GM21576 (cell line): ENCODE data around the gene DBX1.
"Not testable (repeated sequence)": the region's sequence is repeated elsewhere in the genome, so short reads cannot be mapped to it uniquely, and the experiment has no call there.

Source experiments
- ATAC-seq: cut with Tn5 transposase; IDR thresholded peaks from one replicate; pipeline ENCODE4 v1.9.1; 2021; ENCODE audit warnings: mild to moderate bottlenecking, moderate library complexity; ENCODE audit not compliant: unreplicated experiment

Gene DBX1, protein sequence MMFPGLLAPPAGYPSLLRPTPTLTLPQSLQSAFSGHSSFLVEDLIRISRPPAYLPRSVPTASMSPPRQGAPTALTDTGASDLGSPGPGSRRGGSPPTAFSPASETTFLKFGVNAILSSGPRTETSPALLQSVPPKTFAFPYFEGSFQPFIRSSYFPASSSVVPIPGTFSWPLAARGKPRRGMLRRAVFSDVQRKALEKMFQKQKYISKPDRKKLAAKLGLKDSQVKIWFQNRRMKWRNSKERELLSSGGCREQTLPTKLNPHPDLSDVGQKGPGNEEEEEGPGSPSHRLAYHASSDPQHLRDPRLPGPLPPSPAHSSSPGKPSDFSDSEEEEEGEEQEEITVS

DNA sequence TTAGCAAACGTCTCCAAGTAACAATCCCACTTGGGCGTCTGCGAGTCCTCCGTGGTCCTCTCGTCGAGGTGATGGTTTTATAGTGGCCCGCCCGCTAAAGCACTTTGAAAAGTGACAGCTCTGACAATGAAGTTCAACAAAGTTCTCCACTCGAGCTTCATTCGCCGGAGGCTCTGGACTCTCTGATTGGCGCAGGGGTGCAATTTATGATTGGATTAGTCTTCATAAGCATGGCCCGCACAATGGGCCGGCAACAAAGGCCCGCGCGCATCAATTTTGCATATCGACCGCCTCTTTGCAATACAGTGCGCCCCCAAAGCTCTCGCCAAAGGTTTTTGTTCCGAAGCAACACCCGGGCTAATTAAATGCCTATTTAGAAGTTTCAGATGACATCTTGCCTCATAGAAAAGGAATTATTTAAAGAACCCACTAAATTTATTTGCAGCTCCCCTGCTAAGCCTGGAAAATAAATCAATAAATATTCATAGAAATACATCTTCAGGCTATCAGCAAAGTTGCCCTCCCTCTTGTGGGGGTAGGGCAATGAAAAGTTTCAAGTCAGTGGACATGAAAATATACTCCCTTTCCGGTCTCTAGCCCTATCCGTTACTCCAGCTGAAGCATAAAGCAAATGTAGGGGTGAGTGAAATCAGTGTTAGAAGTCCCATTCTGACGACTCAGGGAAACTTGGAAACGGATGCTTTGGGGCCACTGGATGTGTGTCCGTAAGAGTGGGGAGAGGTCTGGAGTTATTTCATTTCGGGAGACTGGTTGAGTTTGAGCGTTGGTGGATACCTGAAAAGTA, at the start of gene DBX1:
Gene DBX1, minus strand, starts transcription at position 51 of the 805 bp plus-strand sequence. CDS start 151 bp downstream, outside the sequence.
- no peak for ATAC-seq

DNA sequence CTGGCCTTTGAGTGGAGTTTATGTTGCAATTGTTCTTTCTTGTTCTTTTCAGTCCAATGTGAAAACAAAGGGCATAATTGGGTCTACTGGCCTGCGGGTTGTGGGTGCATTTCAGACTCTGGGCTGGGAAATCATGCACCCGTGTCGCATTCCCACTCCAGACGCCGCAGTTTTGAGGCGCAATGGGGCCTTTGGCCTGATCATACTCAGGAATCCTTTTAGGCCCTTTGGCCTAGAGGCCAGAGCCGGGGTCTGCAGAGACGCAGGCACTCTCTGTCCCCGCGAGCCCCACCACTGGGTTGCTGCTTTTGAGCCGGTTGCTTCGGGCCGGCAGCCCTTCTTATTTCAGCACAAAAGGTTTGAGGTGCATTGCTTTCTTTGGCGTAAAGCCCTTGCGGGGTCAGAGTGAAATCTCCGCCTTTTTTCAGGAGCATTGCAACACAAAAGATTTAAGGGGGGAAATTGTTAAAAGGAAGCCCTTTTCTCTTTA, 48.4 kb upstream of the DBX1 start:
- no peak for ATAC-seq

DNA sequence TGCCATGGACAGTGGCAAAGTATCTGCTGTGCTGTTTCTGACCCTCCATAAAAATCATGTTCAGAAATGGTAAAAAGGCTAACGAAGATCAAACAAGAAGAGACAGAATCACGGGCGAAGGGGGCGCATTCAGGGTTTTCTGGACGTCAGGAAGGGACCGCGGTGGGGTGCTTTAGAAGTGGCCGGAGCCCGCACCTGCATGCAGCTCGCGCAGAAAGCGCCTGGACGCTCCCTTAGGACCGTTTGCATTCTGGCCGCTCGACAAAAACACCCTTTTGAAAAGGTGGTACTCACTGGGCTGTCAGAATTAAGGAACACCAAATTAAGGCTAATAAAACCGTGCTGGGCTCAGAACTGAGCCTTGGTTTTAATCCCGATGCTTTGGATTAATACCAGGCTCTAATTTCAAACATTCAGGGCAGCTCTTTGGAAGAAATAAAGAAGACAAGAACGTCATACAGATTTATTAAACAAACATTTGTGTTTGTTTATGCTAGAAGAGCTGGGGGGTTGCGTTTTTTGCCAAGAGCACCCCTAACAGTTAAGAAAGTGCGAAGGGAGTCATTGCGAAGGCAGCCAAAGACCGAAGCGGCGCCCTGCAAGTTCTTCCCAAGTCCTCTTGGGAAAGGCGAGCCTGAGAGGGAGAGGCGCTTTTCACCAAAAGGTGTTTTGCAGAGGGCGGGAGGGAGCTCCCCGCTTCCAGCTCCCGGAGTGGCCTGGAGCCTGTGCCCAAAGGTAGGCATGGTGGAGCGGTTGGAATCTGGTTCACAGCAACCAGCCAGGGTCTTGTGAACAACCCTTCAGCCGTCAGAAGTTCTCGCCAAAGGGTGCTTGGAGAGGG, 47.7 kb upstream of the DBX1 start:
- no peak for ATAC-seq

DNA sequence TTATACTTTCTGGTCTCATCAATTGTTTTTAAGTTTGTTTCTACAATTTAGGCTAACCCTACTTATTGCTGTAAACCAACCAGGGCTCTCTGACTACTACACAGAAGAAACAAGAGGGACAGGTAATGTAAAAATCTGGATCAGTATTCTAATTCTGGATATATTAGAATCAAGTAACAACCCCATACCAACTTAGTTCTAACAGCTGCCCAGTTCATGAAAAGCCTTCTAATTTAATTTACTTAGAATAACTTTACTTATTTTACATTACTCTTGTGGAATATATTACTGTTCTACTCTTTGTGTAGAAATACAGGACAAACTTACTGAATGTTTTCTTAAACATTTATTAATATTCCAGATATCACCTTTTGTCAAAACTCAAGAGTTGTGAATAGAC, 45.5 kb upstream of the DBX1 start:
- no peak for ATAC-seq

DNA sequence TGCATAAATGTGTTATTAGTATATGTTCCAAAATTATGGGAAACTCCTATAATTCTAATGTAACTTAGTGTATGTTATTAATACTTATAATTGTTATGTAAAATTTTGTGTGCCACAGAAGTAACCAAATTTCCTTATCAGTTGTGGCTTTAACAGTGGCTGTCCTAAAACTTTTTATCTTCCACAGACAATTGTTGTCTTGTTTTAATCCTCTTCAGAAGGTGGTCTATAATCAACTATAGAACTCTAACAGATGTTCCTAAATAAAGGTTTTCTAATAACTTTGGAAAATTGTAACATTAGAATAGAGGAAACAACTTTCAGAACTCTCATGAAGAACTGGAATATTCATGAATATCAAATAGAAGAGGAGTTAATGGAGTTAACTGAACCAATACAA, 44.4 kb upstream of the DBX1 start:
- no peak for ATAC-seq

DNA sequence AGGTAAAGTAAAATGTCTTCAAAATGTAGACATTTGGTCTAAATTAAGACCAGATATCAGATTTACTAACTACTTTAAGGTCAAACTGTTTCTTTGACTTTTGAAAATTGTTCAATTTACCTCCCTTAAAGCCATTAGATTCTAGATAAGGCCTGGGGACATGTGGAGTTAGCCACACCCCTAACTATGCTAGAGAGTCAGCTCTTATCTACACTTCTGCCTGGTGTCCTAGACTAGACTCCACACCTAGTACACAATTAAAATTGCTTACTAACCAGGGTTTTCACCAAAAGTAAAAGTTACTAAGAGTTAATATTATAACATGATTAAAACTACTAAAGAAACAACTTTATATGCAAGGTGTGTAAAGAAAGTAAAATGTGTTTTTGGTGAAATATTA, 43.6 kb upstream of the DBX1 start:
- ATAC-seq = no peak

DNA sequence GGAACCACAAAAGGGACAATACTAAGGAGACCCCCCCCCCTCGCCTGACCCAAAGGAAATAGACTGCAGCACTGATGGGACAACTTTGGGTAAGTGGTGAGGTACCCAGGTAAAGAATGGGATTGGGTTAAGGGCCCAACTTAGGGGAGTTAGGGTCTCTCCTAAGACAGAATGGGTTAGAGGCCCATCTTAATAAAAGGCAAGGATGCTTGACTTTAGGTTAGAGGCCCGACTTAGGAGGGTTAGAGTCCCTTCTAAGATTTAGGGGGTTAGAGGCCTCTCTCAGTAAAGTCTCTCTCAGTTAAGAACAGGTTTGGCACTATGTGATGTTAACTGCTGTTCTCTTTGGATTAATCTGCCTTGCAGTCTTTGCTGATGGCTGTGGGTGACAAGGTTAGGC, 41.0 kb upstream of the DBX1 start:
- ATAC-seq = no peak

DNA sequence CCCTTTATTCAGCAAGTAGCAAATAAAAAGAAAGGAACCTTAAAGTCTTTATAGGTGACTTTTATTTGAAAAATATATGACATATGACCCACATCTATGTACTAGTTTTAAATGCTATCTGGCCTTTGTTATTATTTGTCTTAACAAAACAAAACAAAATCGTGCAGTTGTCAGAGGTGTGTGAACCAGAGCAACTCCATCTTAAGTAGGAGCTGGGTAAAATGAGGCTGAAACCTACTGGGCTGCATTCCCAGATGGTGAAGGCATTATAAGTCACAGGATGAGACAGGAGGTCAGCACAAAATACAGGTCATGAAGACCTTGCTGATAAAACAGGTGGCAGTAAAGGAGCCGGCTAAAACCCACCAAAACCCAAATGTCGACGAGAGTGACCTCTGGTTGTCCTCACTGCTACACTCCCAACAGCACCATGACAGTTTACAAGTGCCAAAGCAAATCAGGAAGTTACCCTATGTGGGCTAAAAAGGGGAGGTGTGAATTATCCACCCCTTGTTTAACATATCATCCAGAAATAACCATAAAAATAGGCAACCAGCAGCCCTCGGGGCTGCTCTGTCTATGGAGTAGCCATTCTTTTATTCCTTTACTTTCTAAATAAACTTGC, 40.2 kb upstream of the DBX1 start:
- not testable (repeated sequence) for ATAC-seq

DNA sequence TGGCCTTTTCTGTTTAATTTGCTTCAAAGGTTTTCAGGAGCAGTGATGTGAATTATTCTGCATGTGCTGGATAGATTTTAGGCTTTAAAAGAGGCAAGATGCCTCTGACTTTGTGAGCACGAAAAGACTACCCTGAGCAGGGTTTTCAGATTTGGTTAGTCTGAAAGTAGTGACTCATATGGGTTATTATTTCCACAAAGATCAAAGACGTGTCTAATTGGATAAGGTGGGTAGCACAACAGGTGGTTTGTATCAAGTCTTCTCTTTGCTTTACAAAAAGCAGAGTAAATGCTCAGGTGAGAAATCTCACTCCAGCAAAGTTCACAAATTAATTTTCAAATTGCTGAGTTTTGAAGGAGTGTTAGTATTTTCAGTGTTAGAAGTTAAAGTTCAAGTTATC, 37.6 kb upstream of the DBX1 start:
- no peak for ATAC-seq

DNA sequence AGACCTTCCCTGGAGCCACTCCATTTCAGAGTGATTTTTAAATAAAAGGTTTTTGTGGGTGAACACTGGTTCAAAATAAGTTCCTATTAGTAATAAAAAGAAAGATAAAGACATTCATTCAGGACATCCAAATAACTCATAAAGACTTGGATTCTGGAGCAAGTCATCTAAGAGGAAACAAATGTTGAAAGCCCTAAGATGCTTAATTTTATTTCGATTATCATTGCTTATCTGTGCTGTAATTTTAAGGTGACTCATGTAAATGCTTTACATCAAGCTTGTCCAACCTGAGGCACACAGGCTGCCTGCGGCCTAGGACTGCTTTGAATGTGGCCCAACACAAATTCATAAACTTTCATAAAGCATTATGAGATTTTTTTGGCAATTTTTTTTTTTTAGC, 34.2 kb upstream of the DBX1 start:
- ATAC-seq = no peak

DNA sequence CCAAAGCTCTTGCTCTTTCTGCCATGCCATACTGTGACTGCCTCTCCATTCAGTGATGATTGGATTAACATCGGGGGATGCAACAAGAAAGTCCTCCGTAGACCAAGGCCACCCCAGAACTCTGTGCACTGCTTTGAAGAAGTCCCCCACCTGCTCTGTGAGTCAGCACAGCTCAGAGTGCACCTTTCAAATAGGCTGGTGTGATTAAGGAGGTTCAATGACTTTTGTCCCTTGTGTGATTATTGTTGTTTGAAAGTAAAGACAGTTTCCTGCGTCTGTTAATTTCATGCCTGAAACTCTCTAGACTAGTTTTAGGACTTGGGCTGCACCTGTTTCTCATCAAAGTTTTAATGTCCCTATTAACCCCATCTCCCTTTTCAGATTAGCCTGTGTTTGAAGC, 33.0 kb upstream of the DBX1 start:
- no peak for ATAC-seq

DNA sequence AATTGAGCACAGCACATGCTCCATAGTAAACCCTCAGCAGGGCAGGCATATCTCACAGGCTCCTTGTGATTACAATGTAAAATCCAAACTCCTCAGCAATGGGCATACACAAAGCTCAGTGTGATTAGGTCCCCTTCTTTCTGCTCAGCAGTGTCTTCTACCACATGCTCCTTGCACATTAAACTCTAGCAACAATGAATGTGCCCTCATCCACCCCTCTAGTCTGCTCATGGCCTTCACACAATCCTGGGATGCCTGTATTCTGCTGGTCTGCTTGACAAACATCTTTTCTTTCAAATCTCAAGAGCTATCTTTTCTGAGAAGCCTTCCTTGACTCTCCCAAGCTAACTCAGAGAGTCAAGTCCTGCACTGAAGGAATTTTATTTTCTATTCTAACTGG, 32.4 kb upstream of the DBX1 start:
- ATAC-seq = no peak

DNA sequence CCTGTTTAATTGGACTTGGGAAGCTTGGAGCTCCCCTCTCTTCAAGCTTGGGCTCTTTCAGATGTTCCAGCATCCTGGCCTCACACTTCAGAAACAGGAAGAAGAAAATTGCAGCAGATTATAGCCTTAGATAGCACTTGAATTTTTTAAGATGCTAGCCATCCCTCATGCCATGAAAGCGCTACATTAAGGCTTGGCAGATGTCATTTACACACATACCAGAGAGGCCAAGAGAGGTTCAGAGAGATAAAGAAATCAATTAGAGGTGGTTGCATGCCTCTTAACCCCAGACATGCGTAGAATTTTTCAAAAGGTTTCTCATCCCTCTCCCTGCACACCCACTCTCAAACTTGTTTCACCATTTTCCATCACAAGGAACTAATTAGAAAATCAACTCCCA, 31.9 kb upstream of the DBX1 start:
- no peak for ATAC-seq

DNA sequence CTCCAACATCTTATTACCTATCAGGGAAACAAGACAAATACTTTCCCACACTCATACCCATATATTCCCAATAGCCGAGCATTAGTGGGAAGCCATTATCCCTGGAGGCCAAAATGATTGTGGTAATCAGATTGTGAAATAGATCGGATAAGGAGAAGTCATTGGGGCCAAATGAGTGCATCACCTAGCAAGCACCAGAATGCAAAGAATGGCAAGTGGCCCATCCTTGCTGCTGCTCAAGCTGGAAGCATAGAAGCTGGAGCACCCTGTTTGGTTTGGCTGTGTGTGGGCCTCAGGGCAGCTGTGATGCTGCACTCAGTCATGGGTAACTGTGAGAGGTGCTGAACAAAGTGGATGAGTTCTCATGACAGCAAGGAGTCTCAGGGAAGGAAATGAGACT, 18.7 kb upstream of the DBX1 start:
- ATAC-seq = no peak

DNA sequence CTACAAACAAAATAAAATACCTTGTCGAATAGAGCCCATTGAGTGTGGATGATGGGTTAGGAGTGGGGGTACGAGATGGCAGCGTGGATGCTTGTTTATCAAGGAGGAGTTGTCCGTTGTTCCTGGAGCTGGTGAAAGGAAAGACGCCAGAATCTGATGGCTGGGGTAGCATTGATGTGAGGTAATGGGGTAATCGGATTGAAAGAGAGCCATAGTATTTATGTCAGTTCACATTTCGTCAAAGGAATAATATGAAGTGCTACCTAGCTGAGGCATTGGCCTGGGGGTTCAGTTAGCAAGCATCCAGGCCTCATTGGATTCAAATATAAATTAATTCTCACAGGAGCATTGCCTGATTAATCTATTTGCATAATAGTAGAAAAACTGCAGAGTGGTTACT, 16.9 kb upstream of the DBX1 start:
- ATAC-seq = no peak

DNA sequence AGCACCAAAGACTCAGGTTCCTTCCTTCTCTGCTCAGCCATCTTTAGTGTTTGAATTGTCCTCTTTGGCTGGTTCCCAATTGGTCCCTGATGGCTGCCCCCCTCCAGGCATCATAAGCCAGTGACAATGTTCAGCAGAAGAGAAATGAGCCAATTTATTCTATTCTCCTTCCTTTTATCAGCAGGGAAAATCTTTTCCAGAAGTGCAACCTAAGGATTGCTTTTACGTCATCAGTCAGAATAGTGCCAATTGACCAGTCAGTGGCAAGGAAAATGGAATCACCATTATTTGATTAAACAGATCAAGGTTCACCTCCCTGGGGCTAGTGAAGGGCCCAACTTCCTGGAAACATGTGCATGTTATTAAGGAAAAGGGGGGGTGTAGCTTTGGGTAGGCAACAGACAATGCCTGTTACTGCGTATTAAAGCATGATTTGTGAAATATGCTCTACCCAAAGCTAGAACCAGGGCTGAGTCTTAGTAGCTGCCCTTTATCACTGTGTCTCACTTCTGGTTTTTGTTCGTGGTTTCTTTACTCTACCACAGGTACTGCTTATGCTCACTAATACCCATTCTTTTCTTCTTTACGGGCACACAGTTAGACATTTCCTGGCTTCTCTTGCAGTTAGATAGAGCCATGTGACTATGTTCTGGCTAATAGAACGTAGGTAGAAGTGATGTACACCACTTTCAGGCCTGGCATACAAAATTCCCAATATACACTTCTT, 12.6 kb upstream of the DBX1 start:
- no peak for ATAC-seq

DNA sequence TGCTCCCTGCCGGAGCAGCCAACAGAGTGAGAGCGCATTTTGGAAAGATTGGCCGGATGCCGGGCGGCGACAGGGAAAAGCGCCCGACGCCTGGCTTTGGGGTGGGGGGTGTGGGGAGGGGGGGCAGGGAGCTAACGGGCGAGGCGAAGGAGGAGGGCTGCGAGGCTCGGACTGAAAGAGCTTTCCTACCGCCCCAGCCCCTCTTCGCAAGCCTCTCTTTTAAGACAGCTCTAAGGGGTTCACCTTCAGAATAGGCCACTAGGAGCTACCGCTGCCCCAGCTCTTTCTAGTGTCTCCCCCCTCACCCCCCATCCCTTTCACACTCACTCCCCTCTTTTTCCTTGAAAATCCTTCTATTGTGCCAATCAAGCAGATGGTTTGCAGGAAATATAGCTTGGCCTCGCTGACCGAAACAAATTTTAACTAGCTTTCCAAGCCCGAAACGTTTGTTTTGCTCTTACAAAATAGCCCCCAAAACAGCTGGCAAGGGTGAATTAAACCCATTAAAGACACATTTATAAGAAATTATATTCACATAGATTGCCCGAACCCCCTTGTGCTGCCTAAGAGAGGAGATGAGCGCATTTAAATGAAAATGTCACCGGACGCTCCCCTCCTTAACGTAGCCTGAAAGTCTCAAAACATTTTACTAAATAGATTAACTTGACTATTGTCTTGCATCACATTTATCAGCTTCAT, 3.7 kb upstream of the DBX1 start:
- ATAC-seq = no peak

DNA sequence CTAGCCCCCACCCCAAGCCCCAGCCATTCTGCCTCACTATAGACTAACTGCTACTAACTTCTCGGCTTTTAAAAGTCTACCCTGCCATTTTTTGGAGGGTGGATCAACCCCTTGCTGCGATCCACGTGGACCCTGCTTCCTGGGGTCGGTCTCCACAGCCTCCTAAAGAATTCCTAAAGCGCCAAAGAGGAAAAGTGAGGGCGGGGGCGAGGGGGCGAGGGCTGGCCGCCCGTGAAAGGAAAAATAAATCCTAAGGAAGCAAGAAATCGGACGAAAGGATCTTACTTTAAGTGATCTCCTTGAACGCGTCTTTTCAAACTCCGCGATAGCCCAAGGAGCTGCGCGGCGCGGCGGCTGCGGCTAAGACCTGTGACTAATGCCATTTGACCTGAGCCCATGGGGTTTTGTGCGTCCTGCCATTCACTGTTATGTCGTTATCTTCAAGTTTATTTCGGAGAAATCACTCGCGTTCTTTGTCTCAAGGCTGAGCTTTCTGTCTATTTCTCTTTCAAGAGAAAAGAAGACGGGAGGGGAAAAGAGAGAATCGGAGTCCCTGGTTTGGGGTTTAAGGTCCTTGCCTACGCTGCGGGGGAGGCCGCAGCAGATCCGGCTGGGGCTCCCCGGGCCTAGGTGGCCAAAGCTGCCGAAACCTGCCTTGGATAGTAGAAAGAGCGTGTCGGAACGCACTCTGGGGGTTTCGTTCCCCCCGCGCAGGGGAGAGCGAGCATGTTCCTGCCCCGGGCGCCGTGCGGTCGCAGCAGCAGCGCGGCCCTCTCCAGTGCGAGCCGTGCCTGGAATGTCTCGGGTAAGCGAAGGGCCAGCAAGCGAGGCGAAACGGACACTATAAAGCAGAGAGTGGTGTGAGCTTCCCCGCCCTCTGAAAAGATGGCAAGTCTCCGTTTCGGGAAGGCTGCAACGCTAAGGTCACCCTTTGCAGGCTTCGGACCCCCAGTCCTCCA, 2.8 kb upstream of the DBX1 start:
- no peak for ATAC-seq
